Activated T-cell treated with anti-CD3 and anti-CD28 coated beads, Interleukin-2, amount 50 U/mL, for 4 hours (primary cell): ENCODE measurements around the gene CSHL1. TPM values are rescaled to one million over a fixed set of nuclear protein-coding genes. Genes with fewer than 3 reads are reported as not detected.
"Not testable (repeated sequence)": the region's sequence is repeated elsewhere in the genome, so short reads cannot be mapped to it uniquely, and the experiment has no call there.

Experiments
- ATAC-seq, 2 donors: fragments of 200-7000 bp; cut with Tn5 transposase; one replicate each; pipeline ENCODE4 v1.10.0; 2021
- DNase-seq: peaks from one replicate; pipeline ENCODE4 v3.0.0-alpha.2; 2020
- H3K27me3 Mint-ChIP-seq: one replicate; pipeline ENCODE4 v1.8.0; 2021; ENCODE audit warnings: low read depth, mixed read lengths
- H3K36me3 Mint-ChIP-seq: one replicate; pipeline ENCODE4 v1.8.0; 2022; ENCODE audit warnings: mixed read lengths; ENCODE audit not compliant: insufficient read depth
- H3K4me1 Mint-ChIP-seq: one replicate; pipeline ENCODE4 v1.8.0; 2021; ENCODE audit warnings: low read depth, mixed read lengths
- H3K4me3 Mint-ChIP-seq: one replicate; pipeline ENCODE4 v1.8.0; 2021; ENCODE audit warnings: mild to moderate bottlenecking, moderate library complexity, mixed read lengths
- H3K9me3 Mint-ChIP-seq: one replicate; pipeline ENCODE4 v1.8.0; 2021; ENCODE audit warnings: mixed read lengths
- total RNA-seq, 3 donors: library from RNA; stranded (reverse); gene quantifications; one replicate each; pipeline ENCODE4 v1.2.1, GENCODE V29; 2021

Gene CSHL1
- total RNA-seq, 3 donors from 2014 or later = not detected

DNA sequence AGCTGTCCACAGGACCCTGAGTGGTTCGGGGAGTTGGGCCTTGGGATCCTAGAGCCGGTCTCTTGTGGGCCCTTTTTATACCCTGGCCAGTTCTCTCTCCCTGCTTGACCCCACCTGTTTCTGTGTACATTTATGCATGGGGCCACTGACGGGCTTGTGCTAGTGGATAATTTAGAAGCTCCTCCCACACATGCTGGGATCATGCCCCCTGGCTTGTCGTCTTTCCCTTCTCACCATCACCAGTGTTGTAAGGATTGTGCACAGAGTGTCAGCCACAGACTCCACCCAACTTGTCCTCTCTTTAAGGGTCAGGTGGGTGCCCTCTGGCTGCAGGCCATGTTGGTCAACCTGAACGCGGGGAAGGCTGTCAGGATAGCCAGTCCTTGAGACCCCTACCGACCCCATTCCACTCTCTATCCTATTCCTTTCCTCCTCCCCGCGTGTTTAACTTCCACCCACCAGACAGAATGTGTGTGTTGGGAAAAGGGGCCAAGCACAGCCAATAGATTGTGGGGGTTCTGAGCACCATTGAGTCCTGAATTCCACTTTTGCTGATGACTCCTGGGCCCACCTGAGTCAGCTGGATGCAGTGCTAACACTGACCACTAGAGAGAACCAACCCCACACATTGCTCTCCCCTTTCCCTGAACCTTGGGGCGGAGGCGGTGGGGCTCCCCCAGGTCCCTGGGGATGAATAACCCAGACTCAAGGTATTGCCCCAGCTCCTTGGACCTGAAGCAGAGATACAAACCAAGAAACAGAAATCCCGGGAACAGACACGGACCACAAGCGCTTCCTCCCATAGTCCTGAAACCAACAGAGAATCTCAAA lies 14.3 kb downstream of the CSHL1 start, which contains the start of gene CSH1:
CSH1 (minus strand) TSS at position 51 of the 831 bp plus-strand sequence. CDS start 63 bp downstream, outside the sequence.
- H3K4me3 Mint-ChIP-seq, H3K27me3 Mint-ChIP-seq, H3K36me3 Mint-ChIP-seq, DNase-seq, H3K4me1 Mint-ChIP-seq, H3K9me3 Mint-ChIP-seq: not testable (repeated sequence)
- ATAC-seq = peak in 1 of 2 donors; percentile 27

DNA sequence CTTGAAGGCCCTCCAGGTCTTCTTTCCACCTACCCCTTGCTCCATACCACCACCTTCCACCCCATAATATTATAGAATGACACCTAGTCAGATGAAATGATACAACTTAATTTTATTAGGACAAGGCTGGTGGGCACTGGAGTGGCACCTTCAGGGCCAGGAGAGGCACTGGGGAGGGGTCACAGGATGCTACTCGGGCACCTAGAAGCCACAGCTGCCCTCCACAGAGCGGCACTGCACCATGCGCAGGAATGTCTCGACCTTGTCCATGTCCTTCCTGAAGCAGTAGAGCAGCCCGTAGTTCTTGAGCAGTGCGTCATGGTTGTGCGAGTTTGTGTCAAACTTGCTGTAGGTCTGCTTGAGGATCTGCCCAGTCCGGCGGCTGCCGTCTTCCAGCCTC lies 16.2 kb downstream of the CSHL1 start:
- H3K27me3 Mint-ChIP-seq, DNase-seq, H3K4me3 Mint-ChIP-seq, ATAC-seq, H3K9me3 Mint-ChIP-seq, H3K36me3 Mint-ChIP-seq, H3K4me1 Mint-ChIP-seq: not testable (repeated sequence)

DNA sequence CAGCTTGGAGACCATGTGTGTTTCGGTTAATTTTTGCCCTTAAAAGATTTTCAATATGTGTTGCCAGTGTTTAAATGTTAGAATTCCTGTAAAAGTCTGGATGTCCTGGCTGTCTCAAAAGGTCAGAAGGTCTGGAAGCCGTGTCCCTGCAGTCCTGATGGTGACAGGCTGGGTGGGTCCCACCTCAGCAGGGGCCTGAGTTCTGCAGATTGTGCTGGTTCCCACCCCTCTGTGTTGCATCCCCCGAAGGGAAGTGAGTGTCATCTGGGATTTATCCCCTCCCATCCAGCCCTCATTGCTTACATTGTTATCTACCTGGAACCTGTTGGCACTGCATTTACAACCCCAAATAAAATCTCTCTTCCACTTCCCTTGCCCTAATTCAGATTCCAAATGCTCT lies 17.0 kb downstream of the CSHL1 start:
- H3K4me3 Mint-ChIP-seq, ATAC-seq, H3K27me3 Mint-ChIP-seq, H3K36me3 Mint-ChIP-seq, DNase-seq, H3K9me3 Mint-ChIP-seq, H3K4me1 Mint-ChIP-seq: not testable (repeated sequence)

DNA sequence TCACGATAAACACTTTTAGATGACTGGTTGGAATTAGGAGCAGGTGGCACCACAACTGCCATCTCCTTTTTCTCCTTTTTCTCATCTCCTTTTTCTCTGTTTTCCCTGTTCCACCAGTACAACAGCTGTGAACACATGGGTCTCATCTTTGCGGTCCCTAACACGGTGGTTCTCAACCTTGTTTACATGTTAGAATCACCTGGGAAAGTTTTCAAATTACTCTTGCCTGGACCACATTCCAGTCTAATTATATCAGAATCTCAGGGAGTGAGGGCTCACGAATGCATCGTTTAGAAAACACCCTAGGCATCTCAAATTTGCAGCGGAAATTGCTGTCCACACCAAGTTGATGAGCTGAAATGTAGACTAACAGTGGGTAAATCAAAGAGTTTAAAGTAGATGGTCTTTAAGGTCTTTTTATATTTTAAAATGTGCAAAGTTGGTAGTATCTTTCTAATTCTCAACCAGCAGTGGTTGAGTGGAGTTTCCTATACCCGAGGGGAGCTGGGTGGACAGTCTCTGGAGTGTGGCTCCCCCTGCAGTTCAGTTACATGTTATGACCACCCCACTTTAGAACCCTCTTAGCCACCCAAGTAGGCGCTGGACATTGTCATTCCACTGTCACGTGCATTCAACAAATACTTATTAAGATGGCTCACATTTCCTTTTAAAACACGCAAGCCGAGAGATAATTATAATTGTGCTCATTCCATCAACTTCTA lies 18.6 kb downstream of the CSHL1 start:
- H3K36me3 Mint-ChIP-seq, H3K9me3 Mint-ChIP-seq, DNase-seq, H3K27me3 Mint-ChIP-seq, ATAC-seq, H3K4me3 Mint-ChIP-seq, H3K4me1 Mint-ChIP-seq: not testable (repeated sequence)

DNA sequence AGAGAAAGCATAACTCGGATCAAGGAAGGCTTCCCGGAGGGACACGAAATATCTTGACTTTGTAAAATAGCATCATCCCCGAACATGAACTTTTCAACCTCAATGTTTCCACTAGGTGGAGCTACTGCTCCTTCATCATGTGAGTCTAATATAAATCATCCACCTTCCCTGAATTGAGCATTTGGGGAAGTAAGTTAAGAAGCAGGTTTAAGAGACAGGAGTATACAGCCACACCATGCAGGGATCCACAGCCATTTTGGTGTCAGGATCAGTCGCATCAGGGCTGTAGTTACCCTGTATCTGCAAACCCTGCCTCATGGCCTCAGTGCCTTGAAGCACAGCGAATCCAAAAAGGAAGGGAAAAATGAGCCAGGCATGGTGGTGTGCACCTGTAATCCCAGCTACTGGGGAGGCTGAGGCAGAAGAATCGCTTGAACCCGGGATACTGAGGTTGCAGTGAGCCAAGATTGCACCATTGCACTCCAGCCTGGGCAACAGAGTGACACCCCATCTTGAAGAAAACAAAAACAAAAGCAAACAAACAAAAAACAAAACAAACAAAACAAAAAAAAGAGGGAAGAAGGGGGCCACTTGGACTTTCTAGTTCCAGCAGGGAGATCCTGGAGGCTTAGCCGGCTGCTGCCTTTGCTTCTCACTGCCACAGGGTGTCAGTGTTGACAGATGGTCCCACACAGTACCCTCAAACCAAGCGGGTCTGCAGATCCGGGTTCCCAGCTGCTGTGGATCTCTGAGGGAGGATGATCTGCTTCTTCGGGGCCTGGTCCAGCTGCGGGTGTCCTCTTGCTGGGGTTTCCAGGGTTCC lies 21.8 kb downstream of the CSHL1 start:
- not testable (repeated sequence) for H3K4me1 Mint-ChIP-seq, H3K27me3 Mint-ChIP-seq, H3K36me3 Mint-ChIP-seq, DNase-seq, H3K9me3 Mint-ChIP-seq, H3K4me3 Mint-ChIP-seq
- ATAC-seq = peak; percentile 70 to 74

DNA sequence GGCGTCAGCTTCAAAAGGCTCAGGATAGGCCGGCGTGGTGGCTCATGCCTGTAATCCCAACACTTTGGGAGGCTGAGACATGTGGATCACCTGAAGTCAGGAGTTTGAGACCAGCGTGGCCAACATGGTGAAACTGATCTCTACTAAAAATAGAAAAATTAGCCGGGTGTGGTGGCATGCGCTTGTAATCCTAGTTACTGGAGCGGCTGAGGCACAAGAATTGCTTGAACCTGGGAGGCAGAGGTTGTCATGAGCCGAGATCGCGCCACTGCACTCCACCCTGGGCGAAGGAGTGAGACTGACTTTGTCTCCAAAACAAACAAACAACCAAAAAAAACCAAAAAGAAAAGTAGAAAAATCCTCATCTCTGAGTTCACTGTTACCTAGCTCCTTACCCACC lies 25.9 kb downstream of the CSHL1 start:
- H3K4me3 Mint-ChIP-seq, H3K9me3 Mint-ChIP-seq, ATAC-seq, H3K27me3 Mint-ChIP-seq, H3K4me1 Mint-ChIP-seq, DNase-seq, H3K36me3 Mint-ChIP-seq: not testable (repeated sequence)

DNA sequence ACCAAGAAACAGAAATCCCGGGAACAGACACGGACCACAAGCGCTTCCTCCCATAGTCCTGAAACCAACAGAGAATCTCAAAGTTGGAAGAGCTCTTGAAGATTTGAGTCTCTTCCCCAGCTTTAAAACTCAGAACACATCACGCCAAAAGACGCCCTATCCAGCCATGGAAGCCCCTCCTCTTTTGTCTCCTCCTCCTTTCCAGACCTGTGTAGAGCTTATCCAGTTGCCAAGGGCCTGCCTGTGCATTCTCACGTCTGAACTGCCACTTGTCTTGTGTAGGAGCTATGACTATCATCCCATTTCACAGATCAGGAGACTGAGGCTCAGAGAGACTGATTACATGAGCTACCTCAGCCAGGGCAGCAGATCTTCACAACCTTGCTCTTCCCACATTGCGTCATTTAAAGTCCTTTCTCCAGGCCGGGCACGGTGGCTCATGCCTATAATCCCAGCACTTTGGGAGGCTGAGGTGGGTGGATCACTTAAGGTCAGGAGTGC lies 28.4 kb downstream of the CSHL1 start:
- H3K4me3 Mint-ChIP-seq, H3K4me1 Mint-ChIP-seq, H3K36me3 Mint-ChIP-seq, H3K27me3 Mint-ChIP-seq, H3K9me3 Mint-ChIP-seq, DNase-seq, ATAC-seq: not testable (repeated sequence)

DNA sequence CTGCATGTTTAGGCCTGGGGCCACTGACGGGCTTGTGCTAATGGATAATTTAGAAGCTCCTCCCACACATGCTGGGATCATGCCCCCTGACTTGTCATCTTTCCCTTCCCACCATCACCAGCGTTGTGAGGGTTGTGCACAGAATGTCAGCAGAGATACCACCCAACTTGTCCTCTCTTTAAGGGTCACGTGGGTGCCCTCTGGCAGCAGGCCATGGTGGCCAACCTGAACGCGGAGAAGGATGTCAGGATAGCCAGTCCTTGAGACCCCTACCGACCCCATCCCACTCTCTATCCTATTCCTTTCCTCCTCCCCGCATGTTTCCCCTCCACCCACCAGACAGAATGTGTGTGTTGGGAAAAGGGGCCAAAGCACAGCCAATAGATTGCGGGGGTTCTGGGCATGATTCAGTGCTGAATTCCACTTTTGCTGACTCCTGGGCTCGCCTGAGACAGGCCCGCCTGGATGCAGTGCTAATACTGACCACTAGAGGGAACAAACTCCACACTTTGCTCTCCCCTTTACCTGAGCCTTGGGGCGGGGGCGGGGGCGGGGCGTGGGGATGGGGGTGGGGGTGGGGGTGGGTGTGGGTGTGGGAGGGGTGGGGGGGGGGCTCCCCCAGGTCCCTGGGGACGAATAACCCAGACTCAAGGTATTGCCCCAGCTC lies 29.0 kb downstream of the CSHL1 start, which contains the start of gene GH2:
GH2 (minus strand) TSS at position 10 of the 667 bp plus-strand sequence. CDS start 143 bp downstream, outside the sequence.
- no peak within 1 kb of the TSS for H3K4me3 Mint-ChIP-seq
- ATAC-seq = peak; percentile 90 to 93
- H3K27me3 Mint-ChIP-seq = no peaks in the 10 kb centered on the region
- peaks cover 2% of the 10 kb centered on the region for H3K4me1 Mint-ChIP-seq
- DNase-seq = peak; percentile 53
- H3K9me3 Mint-ChIP-seq = no peaks in the 10 kb centered on the region
- H3K36me3 Mint-ChIP-seq = no peaks in the 10 kb centered on the region

DNA sequence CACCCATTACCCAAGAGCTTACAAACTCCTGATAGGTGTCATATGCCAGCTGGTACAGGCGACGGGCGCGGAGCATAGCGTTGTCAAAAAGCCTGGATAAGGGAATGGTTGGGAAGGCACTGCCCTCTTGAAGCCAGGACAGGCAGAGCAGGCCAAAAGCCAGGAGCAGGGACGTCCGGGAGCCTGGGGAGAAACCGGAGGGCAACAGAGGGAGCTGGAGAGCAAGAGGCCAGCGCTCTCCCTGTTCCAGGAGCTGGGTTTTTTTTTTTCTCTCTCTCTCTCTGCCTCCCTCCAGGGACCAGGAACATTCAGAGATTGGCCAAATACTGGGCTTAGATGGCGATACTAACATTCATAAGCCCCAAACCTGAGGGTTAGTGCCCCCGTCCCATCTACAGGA lies 29.7 kb downstream of the CSHL1 start:
- not testable (repeated sequence) for H3K4me3 Mint-ChIP-seq, H3K36me3 Mint-ChIP-seq, ATAC-seq, H3K27me3 Mint-ChIP-seq, H3K4me1 Mint-ChIP-seq, H3K9me3 Mint-ChIP-seq, DNase-seq

DNA sequence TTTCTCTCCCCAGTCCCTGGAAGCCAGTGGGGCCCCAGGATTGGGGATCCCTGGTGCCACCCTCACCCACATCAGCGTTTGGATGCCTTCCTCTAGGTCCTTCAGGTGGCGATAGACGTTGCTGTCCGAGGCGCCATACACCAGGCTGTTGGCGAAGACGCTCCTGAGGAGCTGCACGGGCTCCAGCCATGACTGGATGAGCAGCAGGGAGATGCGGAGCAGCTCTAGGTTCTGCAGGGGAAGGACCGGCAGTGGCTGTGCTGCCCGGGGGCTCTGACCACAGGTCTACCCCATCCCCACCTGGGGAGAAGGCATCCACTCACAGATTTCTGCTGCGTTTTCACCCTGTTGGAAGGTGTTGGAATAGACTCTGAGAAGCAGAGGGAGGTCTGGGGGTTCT lies 30.4 kb downstream of the CSHL1 start:
- Mint-ChIP-seq H3K4me3 (no peak overlapping the region), H3K27me3 (no peaks in the 10 kb centered on the region), H3K36me3 (no peaks in the 10 kb centered on the region), H3K9me3 (no peaks in the 10 kb centered on the region), H3K4me1 (peaks cover 2% of the 10 kb centered on the region)
- ATAC-seq = no peak
- no peak for DNase-seq

DNA sequence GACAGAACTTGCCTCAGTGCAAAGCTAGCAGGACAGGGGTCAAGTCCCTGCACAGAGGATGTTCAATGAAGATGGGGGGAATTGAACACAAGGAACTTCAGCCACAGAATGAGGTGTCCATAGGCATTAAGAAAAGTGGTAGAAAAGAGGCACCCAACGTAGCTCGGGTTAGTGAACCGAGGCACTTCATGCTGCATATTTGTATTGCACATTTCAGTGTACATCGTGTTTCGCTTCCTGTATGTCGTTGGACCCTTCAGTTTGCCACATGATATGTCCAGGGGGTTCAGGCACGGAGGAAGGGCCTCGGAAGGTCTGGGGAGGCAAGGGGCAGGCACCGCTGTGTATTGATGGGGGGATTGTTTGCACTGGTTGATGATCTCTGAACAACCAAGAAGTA lies 32.6 kb downstream of the CSHL1 start:
- not testable (repeated sequence) for H3K9me3 Mint-ChIP-seq, ATAC-seq, DNase-seq, H3K36me3 Mint-ChIP-seq, H3K4me3 Mint-ChIP-seq, H3K4me1 Mint-ChIP-seq, H3K27me3 Mint-ChIP-seq

DNA sequence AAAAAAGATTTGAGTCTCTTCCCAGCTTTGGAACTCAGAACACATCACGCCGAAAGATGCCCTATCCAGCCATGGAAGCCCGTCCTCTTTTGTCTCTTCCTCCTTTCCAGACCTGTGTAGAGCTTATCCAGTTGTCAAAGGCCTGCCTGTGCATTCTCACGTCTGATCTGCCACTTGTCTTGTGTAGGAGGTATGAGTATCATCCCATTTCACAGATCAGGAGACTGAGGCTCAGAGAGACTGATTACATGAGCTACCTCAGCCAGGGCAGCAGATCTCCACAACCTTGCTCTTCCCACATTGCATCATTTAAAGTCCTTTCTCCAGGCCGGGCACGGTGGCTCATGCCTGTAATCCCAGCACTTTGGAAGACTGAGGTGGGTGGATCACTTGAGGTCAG lies 36.4 kb downstream of the CSHL1 start:
- H3K4me3 Mint-ChIP-seq, H3K4me1 Mint-ChIP-seq, DNase-seq, H3K36me3 Mint-ChIP-seq, ATAC-seq, H3K27me3 Mint-ChIP-seq, H3K9me3 Mint-ChIP-seq: not testable (repeated sequence)

DNA sequence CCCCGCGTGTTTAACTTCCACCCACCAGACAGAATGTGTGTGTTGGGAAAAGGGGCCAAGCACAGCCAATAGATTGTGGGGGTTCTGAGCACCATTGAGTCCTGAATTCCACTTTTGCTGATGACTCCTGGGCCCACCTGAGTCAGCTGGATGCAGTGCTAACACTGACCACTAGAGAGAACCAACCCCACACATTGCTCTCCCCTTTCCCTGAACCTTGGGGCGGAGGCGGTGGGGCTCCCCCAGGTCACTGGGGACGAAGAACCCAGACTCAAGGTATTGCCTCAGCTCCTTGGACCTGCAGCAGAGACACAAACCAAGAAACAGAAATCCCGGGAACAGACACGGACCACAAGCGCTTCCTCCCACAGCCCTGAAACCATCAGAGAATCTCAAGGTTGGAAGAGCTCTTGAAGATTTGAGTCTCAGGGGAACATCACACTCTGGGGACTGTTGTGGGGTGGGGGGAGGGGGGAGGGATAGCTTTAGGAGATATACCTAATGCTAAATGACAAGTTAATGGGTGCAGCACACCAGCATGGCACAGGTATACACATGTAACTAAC lies 36.9 kb downstream of the CSHL1 start:
- not testable (repeated sequence) for DNase-seq, H3K9me3 Mint-ChIP-seq, H3K4me1 Mint-ChIP-seq, ATAC-seq, H3K4me3 Mint-ChIP-seq, H3K27me3 Mint-ChIP-seq, H3K36me3 Mint-ChIP-seq
